Endodermal cell (in vitro differentiated cells): Measurements from ENCODE around the gene RAB27B. TPM values are rescaled to one million over a fixed set of nuclear protein-coding genes. Genes with fewer than 3 reads are reported as not detected.

Experiments
- DNase-seq: peaks from one replicate; pipeline ENCODE4 v3.0.0-alpha.2; 2017
- H3K27ac ChIP-seq: 2 replicates; pipeline ENCODE4 v1.5.1; 2013; ENCODE audit warnings: mild to moderate bottlenecking, low read depth, low read length, moderate library complexity
- H3K27me3 ChIP-seq: 2 replicates; pipeline ENCODE4 v1.6.1; 2013; ENCODE audit warnings: mild to moderate bottlenecking, low read length, moderate library complexity; ENCODE audit not compliant: insufficient read depth, control insufficient read depth, poor library complexity, severe bottlenecking
- H3K36me3 ChIP-seq: 2 replicates; pipeline ENCODE4 v1.7.0; 2013; ENCODE audit warnings: mild to moderate bottlenecking, low read length, moderate library complexity; ENCODE audit not compliant: control insufficient read depth, insufficient read depth
- H3K4me1 ChIP-seq: one replicate; pipeline ENCODE4 v1.7.0; 2013; ENCODE audit warnings: low read length; ENCODE audit not compliant: control insufficient read depth, insufficient read depth
- H3K4me3 ChIP-seq: 2 replicates; pipeline ENCODE4 v1.5.1; 2013; ENCODE audit warnings: mild to moderate bottlenecking, low read length, moderate library complexity
- H3K9ac ChIP-seq: 2 replicates; pipeline ENCODE4 v1.6.1; 2013; ENCODE audit warnings: mild to moderate bottlenecking, low read length, moderate library complexity; ENCODE audit not compliant: poor library complexity, severe bottlenecking; ENCODE audit errors: extremely low read depth
- H3K9me3 ChIP-seq: 2 replicates; pipeline ENCODE4 v1.6.1; 2013; ENCODE audit warnings: mild to moderate bottlenecking, low read length, moderate library complexity; ENCODE audit not compliant: control insufficient read depth
- H3K27ac Mint-ChIP-seq: 2 replicates; pipeline ENCODE4 v1.8.0; 2020; ENCODE audit warnings: mixed read lengths
- H3K27me3 Mint-ChIP-seq: 2 replicates; pipeline ENCODE4 v1.8.0; 2021; ENCODE audit warnings: mild to moderate bottlenecking, mixed read lengths; ENCODE audit not compliant: insufficient read depth
- H3K36me3 Mint-ChIP-seq: 2 replicates; pipeline ENCODE4 v1.8.0; 2020; ENCODE audit warnings: low read depth, mixed read lengths
- H3K4me1 Mint-ChIP-seq: 2 replicates; pipeline ENCODE4 v1.8.0; 2020; ENCODE audit warnings: mixed read lengths
- H3K4me3 Mint-ChIP-seq: 2 replicates; pipeline ENCODE4 v1.8.0; 2020; ENCODE audit warnings: mild to moderate bottlenecking, moderate library complexity, mixed read lengths
- H3K9me3 Mint-ChIP-seq: 2 replicates; pipeline ENCODE4 v1.8.0; 2020; ENCODE audit warnings: mild to moderate bottlenecking, mixed read lengths
- WGBS, 2 experiments: methylation state at CpG; one replicate each; pipeline versions ENCODE4 v1.1.5 to v1.1.7; 2013; ENCODE audit warnings: missing lambda C conversion rate in 2 of 2, mixed read lengths in 1 of 2; ENCODE audit not compliant: insufficient coverage in 1 of 2, insufficient read length in 1 of 2; 5-methylcytosine and 5-hydroxymethylcytosine counted together
- total RNA-seq, 2 donors: library from RNA; stranded (reverse); fragmentation: NEBNext Ultra II Directional in 1 of 2; extraction: Animal tissue kit (Norgen Biotek cat#: 25700) in 1 of 2; gene quantifications; 2 replicates in 1 of 2; 3 replicates in 1 of 2; pipeline ENCODE4 v1.2.1, GENCODE V29; 2021
- TF ChIP-seq, protein P1 (sequence below): fragments of 200-600 bp; sonication (generic); conservative IDR thresholded peaks from 2 replicates; pipeline ENCODE4 v1.5.0; 2021; ENCODE audit warnings: antibody characterized with exemption, mild to moderate bottlenecking

The RAB27B gene
- total RNA-seq, 2 donors from 2014 or later: 0.40 to 0.99 TPM

- no peak overlapping the region for H3K4me3 Mint-ChIP-seq
- 89 to 100% methylated on average over 1 of the region's 1 CpG for WGBS, 2 experiments
- Histone ChIP-seq H3K9me3 (no peaks in the 10 kb centered on the region), H3K27me3 (no peaks in the 10 kb centered on the region), H3K9ac (no peak overlapping the region), H3K4me3 (no peak overlapping the region), H3K36me3 (no peaks in the 10 kb centered on the region), H3K4me1 (no peaks in the 10 kb centered on the region), H3K27ac (no peak overlapping the region)
- no peak overlapping the region for H3K27ac Mint-ChIP-seq
- peaks cover 8% of the 10 kb centered on the region for H3K27me3 Mint-ChIP-seq
- no peak for DNase-seq
- TF ChIP-seq, protein P1, sequence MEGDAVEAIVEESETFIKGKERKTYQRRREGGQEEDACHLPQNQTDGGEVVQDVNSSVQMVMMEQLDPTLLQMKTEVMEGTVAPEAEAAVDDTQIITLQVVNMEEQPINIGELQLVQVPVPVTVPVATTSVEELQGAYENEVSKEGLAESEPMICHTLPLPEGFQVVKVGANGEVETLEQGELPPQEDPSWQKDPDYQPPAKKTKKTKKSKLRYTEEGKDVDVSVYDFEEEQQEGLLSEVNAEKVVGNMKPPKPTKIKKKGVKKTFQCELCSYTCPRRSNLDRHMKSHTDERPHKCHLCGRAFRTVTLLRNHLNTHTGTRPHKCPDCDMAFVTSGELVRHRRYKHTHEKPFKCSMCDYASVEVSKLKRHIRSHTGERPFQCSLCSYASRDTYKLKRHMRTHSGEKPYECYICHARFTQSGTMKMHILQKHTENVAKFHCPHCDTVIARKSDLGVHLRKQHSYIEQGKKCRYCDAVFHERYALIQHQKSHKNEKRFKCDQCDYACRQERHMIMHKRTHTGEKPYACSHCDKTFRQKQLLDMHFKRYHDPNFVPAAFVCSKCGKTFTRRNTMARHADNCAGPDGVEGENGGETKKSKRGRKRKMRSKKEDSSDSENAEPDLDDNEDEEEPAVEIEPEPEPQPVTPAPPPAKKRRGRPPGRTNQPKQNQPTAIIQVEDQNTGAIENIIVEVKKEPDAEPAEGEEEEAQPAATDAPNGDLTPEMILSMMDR: no peak
- H3K36me3 Mint-ChIP-seq: no peaks in the 10 kb centered on the region
- no peaks in the 10 kb centered on the region for H3K4me1 Mint-ChIP-seq
- no peaks in the 10 kb centered on the region for H3K9me3 Mint-ChIP-seq
Observed at GRCh38 chr18:54783139-54783538, 45.1 kb upstream of the RAB27B start.

- no peaks in the 10 kb centered on the region for H3K27me3 ChIP-seq
- no peak for DNase-seq
- no peaks in the 10 kb centered on the region for H3K4me1 Mint-ChIP-seq
- no peak overlapping the region for H3K4me3 Mint-ChIP-seq
- 50 to 92% methylated on average over 1 of the region's 1 CpG for WGBS, 2 experiments
- H3K4me3 ChIP-seq: no peak overlapping the region
- no peak overlapping the region for H3K27ac ChIP-seq
- no peaks in the 10 kb centered on the region for H3K4me1 ChIP-seq
- H3K36me3 ChIP-seq: no peaks in the 10 kb centered on the region
- H3K27ac Mint-ChIP-seq: no peak overlapping the region
- no peaks in the 10 kb centered on the region for H3K36me3 Mint-ChIP-seq
- no peaks in the 10 kb centered on the region for H3K27me3 Mint-ChIP-seq
- TF ChIP-seq, protein P1: no peak
- H3K9me3 Mint-ChIP-seq: no peaks in the 10 kb centered on the region
- H3K9me3 ChIP-seq: no peaks in the 10 kb centered on the region
- no peak overlapping the region for H3K9ac ChIP-seq
Observed at GRCh38 chr18:54786206-54786605, 42.1 kb upstream of the RAB27B start.

DNA sequence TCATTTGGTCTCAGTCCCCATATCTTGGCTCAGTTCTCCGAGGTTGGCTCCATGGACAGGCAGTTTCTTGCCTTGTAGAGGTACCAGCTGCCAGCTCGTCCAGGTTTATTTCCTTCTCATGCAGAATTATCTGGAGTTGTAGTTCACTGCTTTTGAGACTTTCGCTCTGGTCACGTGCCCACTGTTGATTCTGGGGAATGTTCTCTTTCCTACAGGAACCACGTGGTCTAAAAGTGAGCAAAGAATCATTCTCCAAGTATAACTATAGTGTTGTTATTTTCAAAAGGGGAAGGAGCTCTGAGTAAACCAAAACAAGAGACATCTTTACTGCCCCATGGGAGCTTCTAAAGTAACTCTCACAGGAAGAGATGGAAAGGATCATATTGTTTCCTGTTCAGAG lies 41.2 kb upstream of the RAB27B start:
- Mint-ChIP-seq H3K9me3 (no peaks in the 10 kb centered on the region), H3K27me3 (no peaks in the 10 kb centered on the region), H3K27ac (no peak overlapping the region), H3K4me3 (no peak overlapping the region), H3K36me3 (no peaks in the 10 kb centered on the region), H3K4me1 (no peaks in the 10 kb centered on the region)
- Histone ChIP-seq H3K4me1 (no peaks in the 10 kb centered on the region), H3K9ac (no peak overlapping the region), H3K27ac (no peak overlapping the region), H3K4me3 (no peak overlapping the region), H3K9me3 (no peaks in the 10 kb centered on the region), H3K36me3 (no peaks in the 10 kb centered on the region), H3K27me3 (no peaks in the 10 kb centered on the region)
- no peak for DNase-seq
- WGBS, 2 experiments: 81 to 86% methylated on average over 1 to 5 of the region's 5 CpGs
- TF ChIP-seq, protein P1: no peak
